ENCODE measurements around the gene GOLGA6L7.
"Not testable (repeated sequence)": the region's sequence is repeated elsewhere in the genome, so short reads cannot be mapped to it uniquely, and the experiment has no call there.

The GOLGA6L7 gene

DNA sequence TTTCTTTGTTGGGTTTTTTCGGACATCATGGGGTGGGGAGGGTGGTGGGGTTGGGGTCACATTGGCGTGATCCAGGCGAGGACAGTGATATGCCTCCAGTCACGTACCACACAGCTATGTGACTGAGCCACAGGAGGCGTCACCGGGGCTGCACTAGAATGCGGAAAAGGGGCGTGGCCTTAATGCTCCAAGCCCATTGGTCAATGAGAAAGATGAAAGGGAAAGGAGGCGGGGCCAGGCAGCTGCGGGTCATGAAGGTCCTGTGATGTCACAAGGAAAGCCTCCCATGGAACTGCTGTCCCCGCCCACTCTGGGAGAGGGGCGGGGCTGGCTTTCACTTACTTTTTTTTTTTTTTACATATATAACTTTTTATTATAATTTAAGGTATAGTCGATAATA is at the start of gene GOLGA6L7:
TSS of gene GOLGA6L7 (minus strand) at position 124 of the 400 bp plus-strand sequence. CDS start at position 29, 95 bp downstream.
- DNase-seq = not testable (repeated sequence)

DNA sequence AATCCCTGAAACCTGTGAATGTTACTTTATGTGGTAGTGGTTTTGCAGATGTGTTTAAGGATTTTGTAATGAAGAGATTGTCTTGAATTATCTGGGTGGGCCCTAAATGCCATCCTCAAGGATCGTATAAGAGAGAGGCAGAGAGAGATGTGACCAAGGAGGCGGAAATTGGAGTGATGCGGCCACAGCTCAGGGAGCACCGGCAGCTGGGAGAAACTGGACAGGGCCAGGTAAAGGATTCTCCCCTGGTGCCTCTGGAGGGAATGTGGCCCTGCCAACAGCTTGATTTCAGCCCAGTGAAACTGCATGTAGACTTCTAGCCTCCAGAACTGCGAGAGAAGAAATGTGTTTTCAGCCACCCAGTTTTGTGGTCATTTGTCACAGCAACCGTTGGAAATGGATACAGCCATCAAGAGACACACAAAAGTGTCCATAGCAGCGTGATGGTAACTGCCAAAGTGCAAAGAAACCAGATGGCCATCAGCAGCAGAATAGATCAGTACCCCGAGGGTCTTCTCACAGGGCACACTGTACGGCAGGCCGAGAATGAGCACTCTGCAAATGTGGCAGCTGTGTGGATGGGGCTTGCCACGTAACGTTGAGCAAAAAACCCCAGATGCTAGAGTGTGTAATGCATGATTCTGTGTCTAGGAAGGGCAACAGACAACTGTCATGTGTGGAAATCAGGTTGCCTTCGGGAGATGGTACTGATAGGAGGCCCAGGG is 49.6 kb upstream of the GOLGA6L7 start:
- no peak for DNase-seq

- DNase-seq = no peak
Measured at GRCh38 chr15:28896951-28897350, 48.5 kb upstream of the GOLGA6L7 start.

- no peak for DNase-seq
Measured at GRCh38 chr15:28895566-28895965, 47.1 kb upstream of the GOLGA6L7 start.

- DNase-seq = no peak
Measured at GRCh38 chr15:28895146-28895545, 46.7 kb upstream of the GOLGA6L7 start.

DNA sequence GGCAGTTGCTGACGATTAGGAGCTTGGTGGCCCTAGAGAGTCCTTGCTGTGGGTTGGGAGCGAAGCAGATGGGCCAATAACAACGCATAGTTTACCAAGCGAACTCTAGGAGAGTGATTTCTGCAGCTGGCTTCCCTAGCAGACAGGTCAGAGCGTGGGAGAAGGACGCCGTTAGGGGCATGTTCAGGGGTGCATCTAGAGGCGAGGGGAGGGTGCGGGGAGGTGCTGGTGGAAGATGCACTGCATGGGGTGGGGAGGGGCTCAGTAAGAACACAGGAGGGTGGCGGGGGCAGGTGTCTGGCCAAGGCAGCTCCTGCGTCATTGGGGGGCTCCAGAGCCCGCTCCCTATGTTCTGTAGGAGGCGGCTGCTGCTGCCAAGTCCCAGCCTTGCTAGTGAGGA is 46.2 kb upstream of the GOLGA6L7 start:
- DNase-seq = no peak

- DNase-seq = no peak
Measured at GRCh38 chr15:28892789-28893610, 44.6 kb upstream of the GOLGA6L7 start.

DNA sequence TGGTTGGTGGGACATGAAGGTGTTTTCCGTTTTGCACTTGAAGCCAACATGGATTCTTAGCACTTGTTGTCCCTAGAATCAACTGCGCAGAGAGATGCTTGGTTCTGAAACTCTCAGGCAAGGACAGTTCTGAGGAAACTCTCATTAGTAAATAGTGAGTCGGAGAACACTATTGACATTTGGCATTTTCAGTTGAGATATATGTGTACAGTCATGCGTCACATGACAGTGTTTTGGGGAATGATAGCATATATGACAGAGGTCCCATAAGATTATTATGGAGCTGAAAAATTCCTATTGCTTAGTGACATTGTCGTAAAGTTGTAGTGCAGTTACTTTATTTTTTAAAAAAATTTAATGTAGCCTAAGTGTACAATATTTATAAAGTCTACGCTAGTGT is 43.1 kb upstream of the GOLGA6L7 start:
- no peak for DNase-seq

DNA sequence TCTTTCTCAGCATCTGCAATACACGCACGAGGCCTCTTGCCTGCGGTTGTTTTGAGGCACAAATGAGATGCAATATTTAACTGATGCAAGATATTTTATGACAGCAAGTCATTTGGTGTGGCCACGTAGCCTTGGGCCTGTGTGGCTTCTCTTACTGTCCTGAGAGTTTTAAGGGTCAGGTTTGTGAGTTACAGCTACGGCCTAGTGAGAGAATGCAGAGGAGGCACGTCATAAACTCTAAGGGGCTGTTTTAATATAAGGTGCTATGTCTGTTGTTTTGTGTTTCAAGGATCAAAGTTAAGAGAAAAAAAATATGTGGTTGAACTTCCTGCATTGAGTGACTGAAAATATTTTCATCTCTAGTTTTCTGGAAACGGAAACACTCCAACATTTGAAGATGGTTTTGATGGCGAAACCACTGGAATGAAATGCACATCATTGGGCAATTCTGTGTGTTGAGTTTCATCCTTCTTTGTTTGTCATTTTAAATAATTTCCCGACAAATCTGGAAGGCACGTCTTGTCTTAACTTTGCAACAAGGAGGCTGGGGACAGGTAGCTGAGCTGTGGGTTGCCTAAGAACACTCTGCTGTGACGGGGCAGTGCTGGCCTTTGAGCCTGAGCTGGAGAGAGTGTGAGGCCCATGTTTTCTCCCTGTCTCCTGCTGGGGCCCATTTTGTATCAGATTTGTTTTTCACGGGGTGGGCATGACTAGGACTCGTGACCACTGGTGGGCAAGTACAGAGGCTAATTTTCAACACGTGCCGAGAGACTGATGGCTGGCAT is 42.5 kb upstream of the GOLGA6L7 start:
- no peak for DNase-seq

DNA sequence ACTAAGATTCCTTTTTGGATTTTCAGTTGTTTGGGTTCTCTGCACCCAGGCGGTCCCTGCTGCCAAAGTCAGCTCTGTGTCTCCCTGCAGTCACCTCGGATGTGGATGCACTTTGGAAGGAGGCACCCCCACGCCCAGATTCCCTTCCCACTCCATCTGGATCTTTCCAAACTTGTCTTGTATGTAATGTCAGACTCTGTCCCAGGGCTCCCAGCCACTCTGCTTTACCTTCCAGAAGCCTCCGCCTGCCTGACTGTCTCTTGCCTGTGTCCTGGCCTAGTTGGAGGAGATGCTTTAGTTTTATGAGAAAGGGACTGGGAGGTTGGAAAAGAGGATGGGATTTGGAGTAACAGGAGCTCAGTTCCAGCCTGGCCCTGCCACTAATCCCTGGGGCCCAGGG is 41.8 kb upstream of the GOLGA6L7 start:
- DNase-seq = not testable (repeated sequence)

DNA sequence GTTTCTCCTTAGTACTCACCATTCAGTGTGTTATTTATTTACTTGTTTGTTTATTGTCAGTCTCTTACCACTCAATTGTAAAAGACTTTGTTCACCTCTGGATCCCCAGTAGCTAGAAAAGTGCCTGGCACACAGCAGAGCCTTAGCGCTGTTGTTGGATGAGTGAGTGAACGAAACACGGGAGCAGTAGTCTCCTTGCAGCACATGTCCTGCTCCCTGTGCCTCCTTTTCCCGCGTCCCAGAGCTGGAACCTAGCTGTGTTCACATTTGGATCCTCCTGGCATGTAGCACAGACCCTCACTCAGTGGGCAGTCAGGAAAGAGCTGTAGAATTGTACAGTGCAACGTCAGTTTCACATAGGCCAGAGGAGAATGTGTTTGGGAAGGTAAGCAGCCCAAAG is 41.4 kb upstream of the GOLGA6L7 start:
- not testable (repeated sequence) for DNase-seq

DNA sequence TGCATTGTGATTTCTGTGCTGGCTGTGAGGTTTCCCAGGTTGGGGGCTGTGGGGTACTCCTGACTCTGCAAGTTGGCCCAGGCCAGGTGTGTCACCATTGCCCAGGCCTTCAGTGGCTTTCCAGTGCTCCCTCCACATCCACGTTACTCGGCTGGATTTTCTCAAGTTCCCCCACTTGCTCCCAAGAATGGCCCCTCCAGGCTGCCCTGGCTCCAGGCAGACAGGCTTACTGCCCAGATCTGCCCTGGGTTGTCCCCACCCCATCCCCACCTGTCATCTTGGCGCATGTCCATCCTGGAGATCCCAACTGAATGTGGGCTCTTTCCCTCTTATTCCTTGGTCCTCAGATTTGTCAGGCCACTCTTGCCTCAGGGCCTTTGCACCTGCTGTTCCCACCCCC is 40.9 kb upstream of the GOLGA6L7 start:
- DNase-seq = no peak

DNA sequence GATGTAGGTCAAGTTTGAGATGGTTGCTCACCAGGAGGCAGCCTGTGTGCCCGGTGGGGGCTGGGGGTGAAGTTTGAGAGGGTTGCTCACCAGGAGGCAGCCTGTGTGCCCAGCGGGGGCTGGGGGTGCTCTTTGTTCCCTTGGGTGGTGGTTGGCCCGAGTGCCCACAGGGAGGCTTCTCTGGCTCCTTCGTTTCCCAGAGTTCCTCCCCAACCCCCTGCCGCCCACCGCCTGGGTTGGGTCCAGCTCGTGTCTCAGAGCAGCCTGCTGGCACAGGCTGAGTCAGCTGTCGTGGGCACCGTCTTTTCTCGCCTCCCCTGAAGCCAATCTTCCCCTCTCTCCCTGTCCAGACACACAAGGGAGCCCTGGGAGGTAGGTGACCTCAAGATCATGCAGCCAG is 40.5 kb upstream of the GOLGA6L7 start:
- DNase-seq = no peak

GRCh38 chr15:28888302-28888894 is 40.0 kb upstream of the GOLGA6L7 start:
- no peak for DNase-seq

- no peak for DNase-seq
Measured at GRCh38 chr15:28887339-28888174, 39.1 kb upstream of the GOLGA6L7 start.

- no peak for DNase-seq
Measured at GRCh38 chr15:28886431-28887338, 38.2 kb upstream of the GOLGA6L7 start.

DNA sequence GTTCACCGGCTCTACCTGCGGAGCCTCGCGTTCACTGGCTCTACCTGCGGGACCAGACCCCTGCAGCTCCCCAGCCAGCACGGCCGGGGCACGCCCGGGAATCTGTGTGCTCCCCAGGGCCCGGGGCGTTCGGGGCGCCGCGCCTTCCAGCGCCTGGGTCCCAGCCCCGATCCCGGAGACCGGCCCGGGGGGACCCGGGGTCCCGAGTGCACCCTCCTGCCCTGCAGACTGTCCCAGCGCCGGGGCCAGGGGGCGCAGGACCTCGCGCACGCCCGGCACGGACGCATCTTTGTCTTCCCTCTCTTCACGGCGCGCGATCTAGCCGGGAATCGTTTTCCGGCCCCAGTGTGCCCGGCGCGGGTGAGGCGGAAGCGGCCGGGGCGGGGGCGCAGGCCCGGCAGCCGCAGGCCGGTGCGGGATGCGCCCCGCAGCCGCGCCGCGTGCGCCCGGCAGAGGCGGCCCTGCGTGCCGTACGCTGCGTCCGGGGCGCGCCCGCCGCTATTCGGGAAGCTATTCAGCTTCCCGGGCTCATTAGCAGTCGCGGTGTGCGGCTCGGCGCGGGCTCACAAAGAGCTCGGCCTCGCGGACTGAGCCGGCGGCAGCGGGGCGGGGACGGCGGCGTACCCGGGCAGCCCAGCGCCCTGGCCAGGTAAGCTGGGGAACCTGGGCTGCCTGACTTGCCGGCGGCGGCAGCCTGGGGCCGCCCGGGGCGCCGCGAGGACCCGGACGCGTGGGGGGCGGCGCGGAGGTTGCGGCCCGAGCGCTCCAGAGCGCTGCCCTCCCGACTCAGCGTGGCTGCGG is 37.4 kb upstream of the GOLGA6L7 start, which contains the start of gene APBA2:
TSS of gene APBA2 (plus strand) at position 345 of the 801 bp plus-strand sequence. CDS start 167,911 bp downstream, outside the sequence.
- DNase-seq = no peak

- no peak for DNase-seq
Measured at GRCh38 chr15:28885128-28885629, 36.7 kb upstream of the GOLGA6L7 start.

DNA sequence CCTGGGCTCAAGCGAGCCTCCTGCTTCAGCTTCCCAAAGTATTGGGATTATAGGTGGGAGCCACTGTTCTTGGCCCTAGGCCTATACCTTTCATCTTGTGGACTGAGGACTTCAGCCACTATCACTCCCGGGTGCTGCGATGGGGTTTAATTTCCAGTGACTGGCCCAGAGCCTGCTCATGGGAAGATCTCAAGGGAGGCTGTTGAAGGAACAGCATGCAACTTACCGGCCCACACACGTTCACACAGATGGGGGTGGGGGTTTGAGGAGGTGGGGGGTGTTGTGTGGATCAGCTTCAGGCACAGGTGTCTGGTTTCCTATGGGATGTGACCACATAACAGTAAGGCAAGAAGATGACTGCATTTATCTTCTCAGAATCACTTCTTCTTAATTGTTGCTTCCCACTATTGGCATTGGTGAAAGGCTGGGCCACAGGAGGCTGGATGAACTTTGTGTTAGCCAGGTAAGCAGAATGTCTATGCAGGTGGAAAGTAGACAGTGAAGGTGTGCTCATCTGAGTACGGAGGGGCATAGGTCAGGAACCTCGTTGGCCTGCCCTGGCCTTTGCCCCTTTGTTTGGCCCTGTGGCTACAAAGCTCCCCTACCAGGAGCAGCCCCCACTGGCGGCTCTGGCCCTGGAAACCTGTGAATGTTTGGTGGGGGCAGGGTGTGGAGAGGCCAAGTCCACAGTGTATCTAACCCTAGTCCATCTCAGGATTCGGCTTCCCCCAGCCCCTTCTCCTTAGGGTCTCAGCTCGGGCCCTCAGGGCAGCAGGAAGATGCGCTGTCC is 35.9 kb upstream of the GOLGA6L7 start:
- no peak for DNase-seq

Data from NCI-H2029 treated with DMSO at 0.1 percent for 48 hours (cell line).